GM12891 (cell line): ENCODE measurements around the gene NBEAL1.

Source experiments
- POLR2A ChIP-seq: IDR thresholded peaks from 2 replicates; pipeline ENCODE4 v1.6.1; 2011; ENCODE audit warnings: low read depth, low read length, control low read depth
- POLR2AphosphoS5 ChIP-seq: IDR thresholded peaks from 2 replicates; pipeline ENCODE4 v1.6.1; 2011; ENCODE audit warnings: low read depth, low read length, control low read depth
- TAF1 ChIP-seq: IDR thresholded peaks from 2 replicates; pipeline ENCODE4 v1.6.1; 2011; ENCODE audit warnings: low read depth, low read length, control low read depth

- TF ChIP-seq POLR2A (no peak), POLR2AphosphoS5 (no peak), TAF1 (no peak)
Observed at GRCh38 chr2:203059567-203060240, 45.0 kb downstream of the NBEAL1 start.
